HG03108 (cell line): ENCODE data around the gene SYT1.

Experiments used
- ATAC-seq: cut with Tn5 transposase; IDR thresholded peaks from one replicate; pipeline ENCODE4 v1.9.1; 2021; ENCODE audit warnings: moderate library complexity; ENCODE audit not compliant: unreplicated experiment

Gene SYT1

GRCh38 chr12:79380402-79380801, 515.8 kb downstream of the SYT1 start:
- no peak for ATAC-seq

DNA sequence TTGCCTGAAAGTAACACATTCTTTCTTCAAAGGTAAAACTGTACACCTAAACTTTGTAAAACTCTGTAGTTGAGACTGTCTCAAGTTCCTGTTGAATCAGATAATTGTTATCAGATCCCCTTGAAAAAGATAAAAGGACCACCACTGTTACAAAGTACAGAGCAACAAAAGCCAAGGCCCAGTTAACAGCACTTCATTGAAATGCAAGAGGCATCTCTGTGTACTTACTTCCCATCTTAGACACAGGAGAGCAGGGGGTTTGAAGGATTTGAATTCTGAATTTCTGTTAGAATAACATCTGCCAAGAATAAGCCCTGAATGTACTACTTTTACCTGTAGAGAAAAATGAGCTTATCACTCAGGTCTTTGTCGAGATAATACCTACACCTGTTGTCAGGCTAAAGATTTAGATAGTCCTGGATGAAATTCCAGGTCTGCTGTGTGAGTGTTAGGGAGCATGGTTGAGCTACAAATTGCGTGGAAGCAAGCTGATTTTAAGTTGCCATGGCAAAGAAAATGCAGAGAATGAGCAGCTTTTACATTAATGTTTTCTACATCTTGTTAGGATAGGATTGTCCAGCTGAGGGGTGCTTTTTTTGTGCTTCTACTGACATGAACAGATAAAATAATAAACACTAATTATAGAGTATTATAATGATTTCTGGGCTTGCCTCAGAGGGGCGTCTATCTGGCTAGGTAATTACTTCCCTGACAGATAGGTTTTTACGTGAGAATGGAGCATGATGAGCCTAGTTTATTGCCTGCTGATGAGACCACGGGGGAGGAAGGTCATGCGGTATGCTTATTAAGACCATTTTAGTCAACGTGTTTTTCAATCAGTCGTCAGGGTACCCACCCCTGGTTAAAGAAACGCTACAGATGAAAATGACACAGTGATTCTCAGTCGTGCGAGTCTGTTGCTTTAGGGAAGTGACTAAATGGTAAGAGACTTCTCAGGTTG, 517.0 kb downstream of the SYT1 start:
- no peak for ATAC-seq

GRCh38 chr12:79384551-79384950, 520.0 kb downstream of the SYT1 start:
- no peak for ATAC-seq

GRCh38 chr12:79388011-79388410, 523.4 kb downstream of the SYT1 start:
- ATAC-seq: no peak

GRCh38 chr12:79393842-79394241, 529.3 kb downstream of the SYT1 start:
- no peak for ATAC-seq

DNA sequence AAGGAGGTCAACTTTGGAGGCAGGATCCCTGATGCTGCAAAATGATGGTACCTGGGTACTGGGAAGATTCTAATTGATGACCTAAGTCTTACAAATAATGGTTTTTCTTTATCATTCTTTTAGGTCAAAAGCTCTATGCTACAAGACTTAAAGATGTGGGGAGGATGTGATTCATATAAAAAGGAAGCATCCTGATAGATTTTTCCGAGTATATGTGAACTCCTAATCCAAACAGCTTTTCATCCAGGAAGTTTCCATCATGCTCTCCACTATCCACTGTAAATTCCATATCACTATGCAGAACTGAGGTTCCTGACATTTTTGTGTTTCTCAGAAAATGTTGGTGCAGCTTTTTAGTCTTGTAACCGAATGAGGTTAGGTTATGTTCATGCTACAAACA, 533.0 kb downstream of the SYT1 start:
- no peak for ATAC-seq

GRCh38 chr12:79400481-79400880, 535.9 kb downstream of the SYT1 start:
- ATAC-seq: no peak

- no peak for ATAC-seq
Observed at GRCh38 chr12:79402606-79403005, 538.0 kb downstream of the SYT1 start.

DNA sequence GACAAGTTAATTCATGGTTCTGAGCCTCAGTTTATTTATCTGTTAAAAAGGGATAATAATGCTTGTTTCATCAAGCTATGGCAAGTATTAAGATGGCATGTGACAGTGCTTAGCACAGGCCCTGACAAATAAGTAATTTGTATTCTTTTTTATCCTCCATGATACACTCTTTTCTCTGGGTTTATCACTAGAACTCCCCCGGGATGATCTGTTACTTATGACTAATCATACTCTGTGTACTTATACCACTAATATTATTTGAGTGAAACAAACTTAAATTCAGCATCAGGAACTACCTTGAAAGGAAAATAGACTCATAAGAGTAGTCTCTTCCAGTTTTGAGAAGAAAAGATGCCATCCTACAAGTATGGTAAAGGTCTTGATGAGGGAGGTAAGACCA, 542.4 kb downstream of the SYT1 start:
- no peak for ATAC-seq

GRCh38 chr12:79407671-79408622, 543.4 kb downstream of the SYT1 start:
- peak; percentile 90 for ATAC-seq

- no peak for ATAC-seq
Observed at GRCh38 chr12:79408689-79409088, 544.1 kb downstream of the SYT1 start.

DNA sequence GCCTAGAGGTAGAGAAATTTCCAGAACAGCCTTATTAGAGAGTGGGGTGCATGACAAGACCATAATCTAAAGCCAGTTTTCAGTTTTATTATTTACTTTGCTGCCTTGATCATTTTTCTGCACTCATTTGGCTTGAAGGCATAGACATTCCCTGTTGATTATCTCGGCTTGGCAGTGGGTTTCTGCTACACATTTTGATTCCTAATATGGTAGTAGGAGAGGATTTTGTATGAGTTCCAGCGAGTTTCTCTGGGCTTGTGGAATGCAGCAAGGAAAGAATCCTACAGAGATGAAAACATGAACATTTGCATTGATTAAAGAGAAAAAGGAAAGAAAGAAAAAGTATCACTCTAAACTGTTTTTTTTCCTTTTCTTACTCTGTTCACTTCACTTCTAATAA, 545.0 kb downstream of the SYT1 start:
- no peak for ATAC-seq

- ATAC-seq: no peak
Observed at GRCh38 chr12:79411791-79412190, 547.2 kb downstream of the SYT1 start.

DNA sequence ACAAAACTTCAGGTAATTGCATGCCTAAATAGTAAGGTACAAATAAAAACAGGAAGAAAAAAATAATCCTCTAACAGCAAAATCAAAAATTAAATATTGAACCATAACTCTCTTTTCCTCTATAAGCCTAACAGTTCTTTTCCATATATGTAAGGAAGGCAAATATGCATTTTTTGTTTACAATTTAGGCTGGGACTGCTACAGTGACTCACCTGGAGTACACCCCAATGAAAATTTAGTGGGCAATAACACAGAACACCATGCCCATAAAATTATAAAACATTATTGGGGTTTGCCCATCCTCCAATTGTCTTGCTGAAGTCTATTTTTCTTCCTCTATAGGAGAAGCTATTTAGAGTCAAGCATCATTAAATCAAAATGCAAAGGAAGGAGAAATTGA, 549.2 kb downstream of the SYT1 start:
- no peak for ATAC-seq

DNA sequence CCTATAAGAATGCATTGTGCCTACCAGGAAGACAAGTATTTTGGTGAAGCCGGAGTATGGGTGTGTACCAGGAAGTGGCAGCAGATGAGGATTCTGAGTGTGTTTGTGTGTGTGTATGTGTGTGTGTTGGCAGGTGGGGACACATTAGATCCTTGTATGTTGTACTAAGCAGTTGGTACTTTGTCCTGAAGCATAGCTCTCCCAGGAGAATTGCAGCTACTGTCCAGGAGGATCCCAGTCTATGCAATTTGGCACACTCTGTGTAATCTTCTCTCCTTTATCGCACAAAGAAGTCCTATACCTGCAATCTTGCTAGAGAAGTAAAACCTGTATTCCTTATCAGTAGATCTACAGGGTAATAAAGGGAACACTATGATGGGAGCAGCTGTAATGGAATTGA, 549.7 kb downstream of the SYT1 start:
- no peak for ATAC-seq

DNA sequence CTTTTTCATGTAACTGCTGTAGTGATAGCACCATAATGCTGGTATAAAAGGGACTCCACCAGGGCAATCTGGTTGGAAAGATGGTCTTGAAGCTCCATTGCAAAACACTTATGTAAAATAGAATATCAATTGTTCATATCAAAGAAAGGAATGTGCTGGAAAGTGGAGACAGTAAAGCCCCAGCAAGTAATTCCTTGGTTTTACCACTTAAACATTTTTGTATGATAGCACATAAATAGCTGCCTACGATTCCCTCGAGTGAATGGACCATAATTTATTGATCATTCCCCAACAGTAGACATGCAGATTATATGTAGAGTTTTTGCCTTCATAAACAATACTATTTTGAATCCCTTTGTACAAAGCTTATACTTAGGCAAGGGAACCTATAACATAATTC, 550.7 kb downstream of the SYT1 start:
- ATAC-seq: no peak

- no peak for ATAC-seq
Observed at GRCh38 chr12:79415746-79416435, 551.3 kb downstream of the SYT1 start.

GRCh38 chr12:79420146-79420618, 555.6 kb downstream of the SYT1 start:
- ATAC-seq: no peak

DNA sequence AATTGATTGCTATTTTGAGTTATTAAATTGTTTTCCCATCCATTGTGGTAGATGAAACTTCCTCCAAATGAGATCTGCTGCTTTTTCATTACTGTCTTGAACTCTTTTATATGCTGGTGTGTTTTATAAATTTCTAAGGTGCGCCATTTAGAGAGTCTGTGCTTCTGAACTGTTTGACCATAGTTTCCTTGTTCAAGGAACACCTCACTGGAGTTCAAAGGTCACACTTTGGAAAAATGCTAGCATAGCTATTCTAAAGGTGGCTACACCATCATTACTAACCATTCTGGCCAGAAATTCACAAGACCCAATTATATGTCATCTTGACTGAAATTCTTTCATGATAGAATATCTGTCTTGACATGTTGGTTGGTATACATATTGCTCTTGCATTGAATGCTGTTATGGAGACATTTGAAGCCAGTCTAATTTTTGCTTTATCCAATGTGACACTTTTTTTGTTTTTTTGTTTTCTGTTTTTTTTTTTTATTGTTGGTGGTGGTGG, 556.7 kb downstream of the SYT1 start:
- ATAC-seq: no peak

DNA sequence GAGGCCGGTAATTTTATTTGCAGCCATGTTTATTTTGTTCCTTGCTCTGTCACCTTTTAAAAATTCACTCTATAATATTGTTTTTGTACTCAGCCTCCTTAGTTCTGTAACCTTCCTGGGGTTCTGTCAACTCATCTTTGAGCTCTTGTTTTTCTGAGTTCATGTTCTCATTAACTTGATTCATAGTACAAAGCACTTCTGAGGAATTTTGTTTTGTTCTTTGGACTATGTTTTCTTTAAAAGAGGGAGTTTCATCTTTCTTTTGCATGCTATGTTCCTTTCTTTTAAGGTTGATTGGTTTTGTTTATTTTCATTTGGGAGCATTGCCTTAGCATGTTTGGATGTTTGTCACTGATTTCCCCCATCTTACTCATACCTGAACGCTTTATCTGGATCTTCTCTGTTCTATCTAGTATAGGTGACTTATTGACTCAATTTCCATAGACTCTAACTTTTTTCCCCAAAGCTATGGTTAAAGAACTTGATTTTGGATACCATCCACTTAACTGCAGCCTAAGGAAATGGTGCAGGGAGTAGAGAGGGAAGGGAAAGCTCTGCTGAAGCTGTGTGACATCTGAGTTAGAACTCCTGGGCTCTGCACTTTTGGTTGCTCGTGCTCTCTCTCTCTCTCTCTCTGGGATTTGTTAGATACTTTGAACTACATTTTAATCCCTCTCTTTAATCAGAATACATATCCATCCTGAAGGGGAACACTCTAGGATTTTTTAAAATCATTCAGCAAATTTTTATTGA, 557.7 kb downstream of the SYT1 start:
- ATAC-seq: no peak
